H1 (cell line): Measurements from ENCODE around the gene SLC38A2. TPM values are rescaled to one million over a fixed set of nuclear protein-coding genes. Genes with fewer than 3 reads are reported as not detected.

Source experiments
- CTCF ChIP-seq, 3 experiments: IDR thresholded peaks; 1 replicate in 2 of 3; 2 replicates in 1 of 3; pipeline versions ENCODE4 v1.5.1 to v1.6.1; 2011; ENCODE audit warnings: low read length in 3 of 3, mild to moderate bottlenecking in 3 of 3, inconsistent platforms in 2 of 3, low read depth in 1 of 3, moderate library complexity in 1 of 3; ENCODE audit not compliant: insufficient read depth in 1 of 3; ENCODE audit errors: control extremely low read depth in 1 of 3
- RAD21 ChIP-seq, 2 experiments: IDR thresholded peaks in 1 of 2; conservative IDR thresholded peaks in 1 of 2; 2 replicates each; pipeline ENCODE4 v1.6.1; 2011; ENCODE audit warnings: low read depth in 2 of 2, low read length in 2 of 2, improper control_type of control experiment in 1 of 2, inconsistent platforms in 1 of 2, mild to moderate bottlenecking in 1 of 2, moderate library complexity in 1 of 2
- SP1 ChIP-seq: IDR thresholded peaks from 2 replicates; pipeline ENCODE4 v1.6.1; 2011; ENCODE audit warnings: low read depth, low read length
- polyA plus RNA-seq, 7 experiments: library from polyadenylated mRNA; depleted of rRNA in 3 of 7; stranded (reverse) in 5 of 7; unstranded in 2 of 7; fragments of >200 nt in 5 of 7; fragments of 200-250 nt in 2 of 7; gene quantifications; 1 replicate in 5 of 7; 2 replicates in 1 of 7; 4 replicates in 1 of 7; pipeline versions ENCODE4 v1.2.1 to v1.2.3, GENCODE V29; 2011 to 2013; ENCODE audit warnings: missing spikeins in 2 of 7, mixed read lengths in 2 of 7
- total RNA-seq: library from RNA; stranded (reverse); fragmentation: NEBNext Ultra II Directional; extraction: Animal tissue kit (Norgen Biotek cat#: 25700); gene quantifications from 2 replicates; pipeline ENCODE4 v1.2.1, GENCODE V29; 2021

The SLC38A2 gene
- total and polyA plus RNA-seq, 2 of the 8 experiments (the other 6 are each of a cell fraction or from before 2014, with no cell fraction given) = 163 to 684 TPM

- no peak for TF ChIP-seq RAD21 (IDR thresholded peaks at IDR 0.05 in 1 of 2, conservative IDR thresholded peaks at IDR 0.05 in 1 of 2; ENCODE audit: low read depth in 2 of 2, low read length in 2 of 2)
- TF ChIP-seq SP1 = no peak
- TF ChIP-seq CTCF (IDR thresholded peaks at IDR 0.05; ENCODE audit: control extremely low read depth in 1 of 3, insufficient read depth in 1 of 3, low read depth in 1 of 3, low read length in 3 of 3) = no peak
Observed at GRCh38 chr12:46415552-46415951, 43.0 kb upstream of the SLC38A2 start (continued).
